ENCODE measurements around the gene NPL. TPM values are rescaled to one million over a fixed set of nuclear protein-coding genes. Genes with fewer than 3 reads are reported as not detected.

NPL gene, protein sequence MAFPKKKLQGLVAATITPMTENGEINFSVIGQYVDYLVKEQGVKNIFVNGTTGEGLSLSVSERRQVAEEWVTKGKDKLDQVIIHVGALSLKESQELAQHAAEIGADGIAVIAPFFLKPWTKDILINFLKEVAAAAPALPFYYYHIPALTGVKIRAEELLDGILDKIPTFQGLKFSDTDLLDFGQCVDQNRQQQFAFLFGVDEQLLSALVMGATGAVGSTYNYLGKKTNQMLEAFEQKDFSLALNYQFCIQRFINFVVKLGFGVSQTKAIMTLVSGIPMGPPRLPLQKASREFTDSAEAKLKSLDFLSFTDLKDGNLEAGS
- 2.3 and 6.8 TPM in 2 replicates for total RNA-seq (2014; rRNA removed; shearing (Covaris generic); ENCODE audit: low replicate concordance)

DNA sequence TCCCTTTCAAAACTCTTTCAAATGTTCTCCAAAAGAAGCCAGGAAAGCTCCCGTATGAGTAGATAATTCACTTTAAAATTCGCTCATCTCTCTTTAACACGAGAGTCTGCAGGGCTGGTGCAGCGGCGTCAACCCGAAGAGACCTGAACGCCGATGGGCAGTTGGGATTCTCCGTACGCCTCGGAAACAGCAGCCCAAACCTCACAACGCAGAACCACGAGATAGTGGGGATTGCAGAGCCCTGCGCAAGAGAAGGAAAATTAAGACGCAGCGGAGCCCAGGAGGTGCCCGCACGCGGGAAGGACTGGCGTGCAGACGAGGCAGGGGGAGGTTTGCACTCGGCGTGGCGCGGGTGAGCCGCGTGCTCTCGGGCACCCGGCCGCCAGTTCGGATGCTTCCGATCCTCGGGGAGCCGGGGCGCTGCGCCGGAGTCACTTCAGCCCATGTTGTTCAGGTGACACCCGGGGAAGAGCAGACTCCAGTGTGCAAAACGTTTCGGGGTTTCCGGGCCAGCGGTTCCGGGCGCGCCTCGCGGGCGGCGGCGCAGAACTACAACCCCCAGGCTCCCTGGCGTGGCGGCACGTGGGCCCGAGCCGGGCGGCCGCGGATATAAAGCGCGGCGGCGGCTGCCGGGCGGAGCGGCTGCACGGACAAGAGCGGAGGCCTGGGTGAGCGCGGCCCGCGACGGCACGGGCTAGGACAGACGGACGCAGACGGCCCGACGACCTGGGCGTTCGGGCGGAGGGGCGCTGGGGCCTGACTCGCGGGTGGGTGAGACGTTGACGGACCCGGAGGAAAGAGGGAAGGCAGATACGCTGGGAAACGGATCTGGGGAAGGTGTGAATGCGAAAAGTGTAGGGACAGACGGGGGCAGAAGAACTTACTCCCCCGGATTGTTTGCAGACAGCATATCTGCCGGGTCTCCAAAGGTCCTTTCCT, at the start of gene NPL:
NPL (plus strand) TSS at position 636 of the 939 bp plus-strand sequence. CDS start 4,599 bp downstream, outside the sequence.
- peaks cover 4% of the 10 kb centered on the region for H3K27me3 ChIP-seq

DNA sequence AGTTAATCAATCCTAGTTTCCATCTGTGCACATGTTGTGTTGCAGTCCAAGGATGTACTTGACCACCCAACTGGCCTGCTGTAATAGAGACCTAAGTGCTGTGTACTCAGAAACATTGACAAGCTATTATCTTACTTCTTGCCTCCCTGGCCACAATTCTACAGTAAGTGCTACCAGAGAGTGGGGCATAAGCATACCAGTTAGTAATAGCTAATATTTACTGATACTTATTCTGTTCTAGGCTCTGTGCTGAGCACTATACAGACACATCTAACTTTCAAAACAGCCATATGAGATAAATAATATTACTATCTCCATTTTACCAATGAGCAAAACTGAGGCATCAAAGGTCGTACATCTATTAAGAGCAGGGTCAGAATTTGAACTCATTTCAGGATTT, 49.5 kb upstream of the NPL start:
- no peaks in the 10 kb centered on the region; the same call in 1 of the 2 replicates for H3K27me3 ChIP-seq
- no peaks in the 10 kb centered on the region for H3K9me3 ChIP-seq
- DNase-seq = no peak

More for the DNA sequence above, at the start of gene NPL:
- Histone ChIP-seq H3K9me3 (no peaks in the 10 kb centered on the region), H3K4me3 (peak within 1 kb of the TSS; percentile 58), H3K36me3 (no peaks in the 10 kb centered on the region)
- peak; percentile 82 for DNase-seq

DNA sequence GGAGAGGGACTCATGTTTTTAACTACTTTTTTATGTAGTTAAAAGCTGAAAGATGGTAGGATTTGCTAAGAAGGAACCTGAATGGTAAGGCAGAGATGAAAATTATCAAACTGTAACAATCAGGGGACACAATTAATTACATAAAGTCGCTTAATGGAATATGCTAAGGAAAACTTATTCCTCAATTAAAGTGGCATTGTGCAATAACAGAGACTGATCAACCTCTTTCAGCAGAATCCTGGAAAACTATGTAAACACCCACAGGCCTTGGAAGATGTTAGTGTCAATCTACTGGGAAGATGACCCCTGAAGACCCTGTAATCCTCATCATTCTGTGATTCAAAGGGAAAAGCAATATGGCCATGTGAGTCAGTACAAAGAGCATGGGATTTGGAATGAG, 46.8 kb upstream of the NPL start:
- Histone ChIP-seq H3K27me3 (peaks cover 4% of the 10 kb centered on the region; the same call in 1 of the 2 replicates), H3K36me3 (no peaks in the 10 kb centered on the region), H3K9me3 (no peaks in the 10 kb centered on the region), H3K4me3 (no peak overlapping the region)
- DNase-seq = no peak

More for the DNA sequence above, 49.5 kb upstream of the NPL start:
- no peaks in the 10 kb centered on the region for H3K36me3 ChIP-seq
- no peak overlapping the region for H3K4me3 ChIP-seq

DNA sequence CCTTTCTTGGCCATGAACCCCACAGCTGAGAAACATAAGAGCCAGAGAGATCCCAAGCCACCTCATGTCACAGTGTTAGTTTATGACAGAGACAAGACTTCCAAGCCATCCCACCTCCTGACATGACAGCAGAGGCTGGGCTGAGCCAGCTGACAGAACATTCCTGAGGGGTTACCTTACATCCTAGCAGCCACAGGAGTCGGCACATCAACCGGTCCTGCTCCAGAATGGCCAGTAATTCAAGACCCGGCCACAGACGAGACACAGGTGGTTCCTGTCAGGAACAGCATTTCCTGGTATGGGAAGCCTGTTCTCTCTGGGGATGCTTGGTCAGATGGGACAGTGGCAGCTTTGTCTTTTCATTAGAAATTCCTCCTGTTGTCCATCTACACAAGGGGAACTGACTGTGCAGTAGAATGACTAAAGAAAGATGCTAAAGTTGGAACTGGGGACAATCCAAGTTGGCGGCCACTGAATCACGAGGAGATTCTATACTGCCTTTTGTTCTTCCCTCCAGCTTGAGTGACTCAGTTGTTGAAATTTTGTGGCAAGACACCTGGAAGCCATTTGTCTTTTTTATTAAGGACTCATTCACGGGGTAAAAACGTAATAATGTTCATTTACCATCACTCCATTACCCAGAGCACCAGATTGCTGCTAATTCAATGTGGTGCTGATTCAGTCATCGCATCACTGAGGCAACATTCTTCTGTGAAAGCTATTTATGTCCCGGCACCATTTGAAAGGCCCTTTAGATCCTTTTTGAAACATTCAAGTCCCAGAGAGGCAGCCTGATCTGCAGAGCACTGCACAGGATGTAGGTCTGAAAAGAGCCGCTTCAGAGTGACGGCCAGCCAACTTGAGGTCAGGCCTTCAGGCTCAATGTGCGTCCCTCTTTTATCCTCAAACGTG, 37.2 kb upstream of the NPL start:
- no peaks in the 10 kb centered on the region for H3K36me3 ChIP-seq
- no peak for DNase-seq
- H3K9me3 ChIP-seq = no peaks in the 10 kb centered on the region
- H3K4me3 ChIP-seq = no peak overlapping the region
- peaks cover 1% of the 10 kb centered on the region; the same call in 1 of the 2 replicates for H3K27me3 ChIP-seq

DNA sequence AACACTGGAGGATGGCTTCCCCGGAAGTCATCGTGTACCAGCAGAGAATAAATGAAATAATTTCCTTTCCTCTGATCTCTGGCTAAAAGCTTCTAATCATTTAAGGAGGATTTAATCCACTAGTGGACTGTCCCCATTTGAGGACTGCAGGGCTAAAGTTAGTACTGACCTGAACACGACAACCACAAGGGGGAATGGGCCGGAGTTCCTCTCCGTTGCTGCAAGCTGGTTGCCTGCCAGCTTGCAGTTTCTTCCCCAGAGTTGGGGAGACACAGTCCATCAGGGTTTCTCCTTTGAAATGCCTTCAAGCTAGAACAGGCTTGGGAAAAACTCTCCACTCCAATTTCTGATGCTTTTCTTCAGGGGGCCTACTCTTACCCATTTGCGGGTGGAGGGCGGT, 35.5 kb upstream of the NPL start:
- no peak for DNase-seq
- Histone ChIP-seq H3K36me3 (no peaks in the 10 kb centered on the region), H3K9me3 (no peaks in the 10 kb centered on the region), H3K4me3 (no peak overlapping the region), H3K27me3 (no peaks in the 10 kb centered on the region; the same call in 1 of the 2 replicates)

DNA sequence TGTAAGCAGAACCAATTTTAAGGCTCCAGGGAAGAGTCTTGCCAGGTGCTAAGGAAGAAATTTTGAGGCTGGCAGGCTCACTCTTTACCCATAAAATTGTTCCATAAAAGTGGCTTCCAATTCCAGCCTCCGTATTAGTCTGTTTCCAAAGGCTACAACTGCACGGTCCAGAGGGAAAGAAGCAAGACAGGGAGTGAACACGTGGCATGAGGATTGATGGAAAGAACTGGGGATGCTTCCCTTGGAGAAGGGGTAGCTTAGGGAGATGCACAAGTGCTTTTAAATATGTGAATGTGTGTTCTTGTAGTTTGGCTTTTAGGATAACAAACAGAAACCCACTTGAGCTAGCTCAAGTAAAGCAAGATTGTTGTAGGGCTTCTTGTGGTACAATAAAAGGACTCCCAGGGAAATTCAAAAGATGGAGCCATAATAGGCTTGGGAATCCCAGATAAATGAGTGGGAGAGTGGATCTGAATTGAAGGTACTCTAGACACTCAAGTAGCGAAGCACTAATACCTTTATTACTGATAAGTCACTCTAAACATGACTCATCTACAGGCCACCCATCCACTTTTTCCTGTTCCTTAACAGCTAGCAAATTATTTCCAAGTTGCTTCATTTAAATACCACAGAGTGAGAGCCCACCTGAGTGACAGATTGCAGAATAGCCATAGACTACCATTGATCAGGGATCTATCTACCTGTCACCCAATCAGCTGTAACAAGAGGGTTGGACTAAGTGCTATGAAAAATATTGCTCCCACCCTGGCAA, 34.8 kb upstream of the NPL start:
- no peak overlapping the region for H3K4me3 ChIP-seq
- H3K36me3 ChIP-seq = no peaks in the 10 kb centered on the region
- no peaks in the 10 kb centered on the region for H3K9me3 ChIP-seq
- DNase-seq = no peak
- no peaks in the 10 kb centered on the region; the same call in 1 of the 2 replicates for H3K27me3 ChIP-seq

DNA sequence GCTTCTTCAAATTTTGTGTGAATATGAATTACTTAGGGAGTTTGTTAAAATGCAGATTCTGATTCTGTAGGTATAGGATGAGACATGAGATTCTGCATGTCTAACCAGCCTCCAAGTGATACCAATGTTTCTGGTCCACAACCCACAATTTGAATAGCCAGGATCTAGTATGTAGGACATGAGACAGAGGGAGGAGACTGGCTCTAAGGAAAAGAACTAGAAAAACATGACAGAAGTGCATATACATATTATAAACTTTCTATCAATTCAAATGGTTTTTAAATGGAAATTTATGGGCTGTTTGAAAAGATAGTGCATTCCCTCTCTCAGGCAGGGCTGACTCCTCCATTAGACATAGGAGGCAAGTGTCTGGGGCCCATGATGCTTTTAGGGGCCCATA, 33.9 kb upstream of the NPL start:
- Histone ChIP-seq H3K9me3 (no peaks in the 10 kb centered on the region), H3K36me3 (no peaks in the 10 kb centered on the region)
- DNase-seq = no peak

DNA sequence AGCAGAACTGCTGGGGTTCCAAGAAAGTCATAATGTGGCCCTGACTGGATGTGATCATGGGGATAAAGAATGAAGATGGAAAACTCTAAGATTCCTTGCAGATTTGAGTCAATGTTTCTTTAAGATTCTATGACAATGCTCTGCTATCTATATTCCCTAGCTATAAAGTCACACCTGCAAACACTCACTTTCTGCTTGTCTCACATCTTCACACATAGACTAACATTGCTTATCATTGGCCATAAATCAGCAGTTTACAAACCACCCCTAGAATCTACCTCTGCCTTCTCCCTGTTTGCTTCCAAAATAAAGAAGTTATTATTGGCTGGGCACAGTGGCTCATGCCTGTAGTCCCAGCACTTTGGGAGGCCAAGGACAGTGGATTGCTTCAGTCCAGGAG, 33.1 kb upstream of the NPL start:
- no peaks in the 10 kb centered on the region; the same call in 1 of the 2 replicates for H3K27me3 ChIP-seq
- H3K36me3 ChIP-seq = no peaks in the 10 kb centered on the region
- no peaks in the 10 kb centered on the region for H3K9me3 ChIP-seq
- H3K4me3 ChIP-seq = no peak overlapping the region
- DNase-seq = no peak

More for the DNA sequence above, 33.9 kb upstream of the NPL start:
- H3K4me3 ChIP-seq = no peak overlapping the region
- no peaks in the 10 kb centered on the region; the same call in 1 of the 2 replicates for H3K27me3 ChIP-seq

DNA sequence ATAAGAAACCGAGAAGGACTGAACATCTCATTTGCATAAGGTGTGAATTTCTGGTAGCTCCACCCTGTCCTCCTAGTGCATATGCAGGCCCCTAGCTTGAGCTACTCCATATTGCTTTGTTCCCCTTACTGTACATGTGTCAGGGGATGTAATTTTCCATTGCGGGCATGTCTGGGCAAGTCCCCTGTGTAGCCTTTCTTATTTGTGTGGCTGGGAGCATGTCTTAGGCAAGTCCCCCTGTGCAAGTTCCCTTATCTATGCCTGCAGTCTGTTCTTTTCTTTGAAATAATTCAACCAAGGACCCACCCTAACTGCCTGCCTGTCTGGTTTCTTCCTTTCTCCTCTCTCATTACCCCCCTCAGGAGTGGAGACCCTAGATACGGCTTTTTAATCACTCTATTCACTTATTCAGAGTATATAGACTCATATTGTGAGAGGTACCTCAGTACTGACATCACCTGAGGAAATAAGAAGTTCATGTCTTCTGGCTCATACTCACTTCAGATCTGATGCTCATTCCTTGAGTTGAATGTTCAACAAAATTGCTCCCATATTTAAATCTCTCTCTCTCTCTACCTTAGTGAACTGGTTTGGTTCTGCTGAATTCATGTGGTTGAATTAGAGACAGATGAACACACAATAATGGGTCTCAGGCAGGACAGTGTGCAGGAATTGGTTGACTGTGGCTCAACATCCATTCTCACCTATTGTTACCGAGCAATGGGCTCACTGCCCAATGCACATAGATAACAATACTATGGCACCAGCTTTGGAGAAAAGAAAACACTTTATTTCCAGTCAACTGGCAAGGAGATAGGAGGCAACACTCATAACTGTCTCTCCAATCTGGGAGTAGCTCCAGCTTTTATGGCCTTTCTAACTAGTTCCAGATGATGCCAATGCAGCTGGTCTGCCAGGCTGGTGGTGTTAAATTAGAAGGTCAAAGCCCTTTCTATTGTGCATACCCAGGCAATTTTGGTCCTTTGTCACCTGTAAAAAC, 27.9 kb upstream of the NPL start:
- DNase-seq = peak; percentile 23
- H3K4me3 ChIP-seq = no peak overlapping the region
- H3K9me3 ChIP-seq = no peaks in the 10 kb centered on the region
- H3K27me3 ChIP-seq = no peaks in the 10 kb centered on the region
- H3K36me3 ChIP-seq = no peaks in the 10 kb centered on the region

DNA sequence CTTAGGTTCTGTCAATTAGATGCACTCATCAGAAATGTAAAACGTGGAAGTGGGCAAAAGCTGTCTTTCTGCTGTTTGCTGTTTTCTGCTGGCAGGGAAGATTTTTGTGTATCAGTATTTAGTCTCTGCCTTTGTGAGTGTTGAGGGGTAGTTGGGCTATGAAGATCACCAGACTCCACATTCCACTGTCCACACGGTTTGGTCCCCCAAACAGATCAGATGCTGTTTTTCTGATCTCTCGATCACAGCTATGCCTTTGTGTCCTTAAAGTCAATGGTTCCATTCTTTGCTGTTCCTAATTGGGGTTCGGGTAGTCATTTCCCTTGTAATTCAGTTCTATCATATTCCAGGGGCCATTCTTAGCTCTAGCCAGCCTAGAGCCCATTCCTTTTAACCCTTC, 27.0 kb upstream of the NPL start:
- Histone ChIP-seq H3K27me3 (no peaks in the 10 kb centered on the region), H3K4me3 (no peak overlapping the region), H3K36me3 (no peaks in the 10 kb centered on the region), H3K9me3 (no peaks in the 10 kb centered on the region)
- DNase-seq = no peak

DNA sequence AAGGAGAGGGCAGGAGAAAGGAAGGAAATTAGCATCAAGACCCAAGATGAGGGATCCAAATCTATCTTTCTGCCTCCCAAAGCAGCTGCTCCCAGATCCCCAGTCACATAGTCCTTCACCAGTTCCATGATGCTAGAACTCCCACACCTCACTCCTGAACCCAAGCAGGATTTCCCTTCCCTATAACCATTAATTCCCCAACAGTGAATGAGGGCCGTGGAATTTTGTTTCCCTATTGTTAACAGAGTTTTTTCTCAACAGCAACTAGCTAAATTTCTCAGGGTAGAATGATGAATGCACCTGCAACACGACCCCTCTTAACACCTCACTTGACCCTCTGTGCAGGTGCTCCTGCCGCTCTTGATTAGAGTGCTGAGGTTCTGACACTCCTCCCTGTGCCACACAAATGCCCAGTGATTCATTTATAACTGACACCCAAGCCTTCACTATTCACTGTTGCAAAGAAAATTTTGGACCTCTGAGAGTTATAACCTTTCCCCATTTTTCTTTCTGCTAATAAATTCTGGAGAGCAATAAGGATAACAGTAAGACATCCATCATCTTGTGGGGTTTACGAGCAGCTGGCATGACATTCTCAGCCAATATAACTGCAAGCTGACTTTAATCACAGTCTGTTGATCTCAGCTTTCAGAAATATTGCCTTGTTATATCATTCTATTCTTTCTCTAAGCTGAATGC, 25.4 kb upstream of the NPL start:
- DNase-seq = no peak
- Histone ChIP-seq H3K36me3 (no peaks in the 10 kb centered on the region), H3K9me3 (no peaks in the 10 kb centered on the region), H3K4me3 (no peak overlapping the region), H3K27me3 (no peaks in the 10 kb centered on the region)

DNA sequence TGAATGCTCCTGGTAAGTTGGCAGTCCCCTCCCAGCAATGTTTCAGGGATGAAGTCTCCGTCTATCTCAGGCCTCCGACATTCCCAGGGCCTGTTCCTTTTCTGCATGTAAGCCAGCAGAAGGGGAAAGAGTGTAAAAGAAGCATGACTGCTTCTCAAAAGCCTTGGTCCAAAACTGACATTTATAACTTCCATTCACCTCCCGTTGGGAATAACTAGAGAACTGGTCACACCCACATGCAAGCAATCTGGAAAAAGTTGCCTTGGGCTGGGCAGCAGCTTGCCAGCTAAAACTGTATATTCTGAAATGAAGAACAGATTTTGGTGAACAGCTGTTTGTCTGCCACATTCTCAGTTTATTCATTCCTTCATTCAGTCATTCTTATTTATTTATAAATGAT, 24.2 kb upstream of the NPL start:
- Histone ChIP-seq H3K9me3 (no peaks in the 10 kb centered on the region), H3K27me3 (no peaks in the 10 kb centered on the region), H3K36me3 (no peaks in the 10 kb centered on the region), H3K4me3 (no peak overlapping the region)
- no peak for DNase-seq

DNA sequence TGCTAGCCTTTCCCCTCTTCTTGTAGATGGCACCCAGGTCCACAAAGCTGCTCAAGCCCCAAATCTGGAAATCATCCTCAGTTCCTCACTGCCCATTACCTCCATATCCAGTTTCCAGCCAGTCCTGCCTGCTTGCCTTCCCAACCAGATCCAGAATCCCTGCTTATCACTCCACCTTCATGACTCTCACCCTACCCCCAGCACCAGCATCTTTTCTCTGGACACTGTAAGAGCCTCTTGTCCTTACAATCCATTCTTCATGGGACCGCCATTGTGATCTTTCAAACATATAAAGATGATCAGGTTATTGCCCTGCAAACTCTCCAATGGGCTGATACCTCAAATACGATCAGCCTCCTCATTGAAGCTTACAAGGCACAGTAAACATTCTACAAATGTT, 23.5 kb upstream of the NPL start:
- no peak overlapping the region for H3K4me3 ChIP-seq
- no peak for DNase-seq
- H3K27me3 ChIP-seq = no peaks in the 10 kb centered on the region
- H3K9me3 ChIP-seq = no peaks in the 10 kb centered on the region
- no peaks in the 10 kb centered on the region for H3K36me3 ChIP-seq
